Sigmoid colon (tissue), 4 donors: ENCODE measurements around the gene TMCC3.

Experiments
- CTCF ChIP-seq, 4 experiments: fragments of 450-650 bp in 3 of 4; fragments of 200-600 bp in 1 of 4; IDR thresholded peaks; one replicate each; pipeline ENCODE4 v1.5.1; 2016 to 2019; ENCODE audit warnings: antibody characterized with exemption in 4 of 4, mild to moderate bottlenecking in 3 of 4, moderate library complexity in 2 of 4
- EP300 ChIP-seq, 4 donors: sonication (generic); formaldehyde crosslinking; IDR thresholded peaks; one replicate each; pipeline ENCODE4 v1.6.1; 2017; ENCODE audit warnings: antibody characterized with exemption in 4 of 4
- POLR2A ChIP-seq, 2 donors: fragments of 450-650 bp; IDR thresholded peaks; one replicate each; pipeline ENCODE4 v1.6.1; 2016; ENCODE audit warnings: antibody characterized with exemption in 2 of 2, mild to moderate bottlenecking in 2 of 2, moderate library complexity in 2 of 2

DNA sequence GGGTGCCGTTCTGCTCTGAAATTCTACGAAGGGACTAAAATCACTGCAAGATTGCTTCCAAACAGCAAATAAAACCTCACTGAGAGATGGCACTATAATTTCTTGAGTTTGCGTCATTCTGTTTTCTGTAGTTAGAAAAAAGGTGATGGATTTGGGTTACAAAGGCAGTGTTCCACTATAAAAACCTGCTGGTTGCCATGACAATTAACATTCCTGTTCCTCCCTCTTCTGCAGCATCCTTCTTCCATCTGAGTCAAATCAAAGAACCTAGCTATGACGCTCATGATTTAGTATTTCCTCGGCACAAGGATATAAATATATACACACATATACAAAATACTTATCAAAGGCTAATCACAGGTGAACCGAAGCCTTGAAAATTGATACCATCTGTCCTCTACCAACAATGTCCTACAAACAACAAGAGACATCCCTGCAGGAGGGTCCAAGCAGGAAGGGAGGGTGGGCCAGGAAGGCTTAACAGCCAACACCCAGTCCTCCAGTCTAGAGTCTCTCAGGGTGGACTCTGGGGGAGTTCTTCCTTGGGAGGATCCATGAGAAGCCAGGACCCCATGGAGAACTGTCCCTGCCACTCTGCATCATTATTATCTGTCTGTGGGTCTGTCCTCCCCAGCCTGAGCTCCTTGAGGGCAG lies 21.4 kb downstream of the TMCC3 start:
- TF ChIP-seq POLR2A (IDR thresholded peaks at IDR 0.05) (no peak), EP300 (IDR thresholded peaks at IDR 0.05) (no peak), CTCF (IDR thresholded peaks at IDR 0.05) (no peak)
